ENCODE data around the gene ARRDC5.
"Not testable (repeated sequence)": the region's sequence is repeated elsewhere in the genome, so short reads cannot be mapped to it uniquely, and the experiment has no call there.

ARRDC5 gene

GRCh38 chr19:4902796-4903195, at the start of gene ARRDC5:
ARRDC5 (minus strand) TSS chr19:4902896; CDS start chr19:4902825, 71 bp downstream.
- DNase-seq, result no peak

- DNase-seq, result no peak
These were observed 49.0 kb upstream of the ARRDC5 start for GRCh38 chr19:4951656-4952055.

GRCh38 chr19:4950650-4951049, 48.0 kb upstream of the ARRDC5 start:
- DNase-seq, result not testable (repeated sequence)

- DNase-seq, result not testable (repeated sequence)
These were observed 39.0 kb upstream of the ARRDC5 start for GRCh38 chr19:4941638-4942169.

- DNase-seq, result no peak
These were observed 36.8 kb upstream of the ARRDC5 start for GRCh38 chr19:4939466-4939865.

GRCh38 chr19:4938461-4938860, 35.8 kb upstream of the ARRDC5 start:
- DNase-seq, result not testable (repeated sequence)

GRCh38 chr19:4937060-4937459, 34.4 kb upstream of the ARRDC5 start:
- DNase-seq, result no peak

GRCh38 chr19:4935444-4935843, 32.7 kb upstream of the ARRDC5 start:
- no peak for DNase-seq

- no peak for DNase-seq
These were observed 30.8 kb upstream of the ARRDC5 start for GRCh38 chr19:4933528-4933927.

GRCh38 chr19:4932711-4933110, 30.0 kb upstream of the ARRDC5 start:
- DNase-seq, result no peak

- DNase-seq, result no peak
These were observed 28.0 kb upstream of the ARRDC5 start for GRCh38 chr19:4930664-4931063.

GRCh38 chr19:4929186-4929585, 26.5 kb upstream of the ARRDC5 start:
- DNase-seq, result no peak

- DNase-seq, result no peak
These were observed 20.6 kb upstream of the ARRDC5 start for GRCh38 chr19:4923276-4923747.

GRCh38 chr19:4922530-4923275, 20.0 kb upstream of the ARRDC5 start:
- no peak for DNase-seq

- DNase-seq, result no peak
These were observed 13.8 kb upstream of the ARRDC5 start for GRCh38 chr19:4916292-4917082.

- DNase-seq, result no peak
These were observed 12.2 kb upstream of the ARRDC5 start for GRCh38 chr19:4914736-4915501.

- no peak for DNase-seq
These were observed 11.5 kb upstream of the ARRDC5 start for GRCh38 chr19:4913996-4914735.

- no peak for DNase-seq
These were observed 9.3 kb upstream of the ARRDC5 start for GRCh38 chr19:4911786-4912672.

GRCh38 chr19:4911314-4911713, 8.6 kb upstream of the ARRDC5 start:
- DNase-seq, result no peak

GRCh38 chr19:4910594-4911281, 8.0 kb upstream of the ARRDC5 start:
- DNase-seq, result no peak
